SH-SY5Y (cell line): ENCODE data around the gene RTL3.

ENCODE experiments used
- GATA2 ChIP-seq: IDR thresholded peaks from 2 replicates; pipeline ENCODE4 v1.6.1; 2011; ENCODE audit warnings: mild to moderate bottlenecking, low read depth, low read length
- GATA3 ChIP-seq: IDR thresholded peaks from 2 replicates; pipeline ENCODE4 v1.6.1; 2011; ENCODE audit warnings: low read depth, mild to moderate bottlenecking, low read length, moderate library complexity

DNA sequence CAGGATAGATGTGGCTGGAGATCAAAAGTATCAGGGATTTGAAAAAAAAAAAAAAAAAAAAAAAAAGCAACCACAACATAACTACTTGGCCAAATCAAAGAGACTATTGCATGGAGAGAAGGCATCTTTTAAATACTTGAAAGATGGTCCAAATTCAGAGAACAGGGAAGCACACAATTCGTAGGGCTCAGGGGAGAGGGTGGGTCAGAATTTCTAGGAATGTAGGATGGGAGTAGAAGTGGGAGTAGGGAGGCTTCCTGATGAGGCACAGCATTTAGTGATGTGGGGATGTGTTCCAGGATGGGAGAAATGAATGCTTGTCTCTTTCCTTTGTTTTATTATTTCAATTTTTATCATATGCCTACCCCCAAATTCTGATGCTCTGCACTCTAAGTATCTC is 36.3 kb downstream of the RTL3 start:
- TF ChIP-seq GATA2 (no peak), GATA3 (no peak)
